Activated naive CD8-positive, alpha-beta T cell treated with anti-CD3 and anti-CD28 coated beads, Interleukin-2, amount 50 U/mL, for 16 hours (primary cell): ENCODE results near the gene RNF208.

Experiments
- DNase-seq: peaks from one replicate; pipeline ENCODE4 v3.0.0-alpha.2; 2020; ENCODE audit warnings: low read depth, low spot score

The RNF208 gene

DNA sequence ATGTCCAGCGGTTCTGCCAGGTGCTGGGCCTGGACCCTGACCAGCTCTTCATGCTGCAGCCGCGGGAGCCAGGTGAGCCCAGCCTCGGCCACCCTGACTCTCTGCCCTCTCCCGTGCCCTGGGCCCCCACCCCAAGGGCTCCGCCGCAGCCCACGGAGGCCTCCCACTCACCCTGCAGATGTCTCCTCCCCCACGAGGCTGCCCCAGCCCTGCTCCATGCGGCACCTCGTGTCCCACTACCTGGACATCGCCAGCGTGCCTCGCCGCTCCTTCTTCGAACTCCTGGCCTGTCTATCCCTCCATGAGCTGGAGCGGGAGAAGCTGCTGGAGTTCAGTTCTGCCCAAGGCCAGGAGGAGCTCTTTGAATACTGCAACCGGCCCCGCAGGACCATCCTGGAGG lies 7.4 kb downstream of the RNF208 start:
- DNase-seq, result no peak

DNA sequence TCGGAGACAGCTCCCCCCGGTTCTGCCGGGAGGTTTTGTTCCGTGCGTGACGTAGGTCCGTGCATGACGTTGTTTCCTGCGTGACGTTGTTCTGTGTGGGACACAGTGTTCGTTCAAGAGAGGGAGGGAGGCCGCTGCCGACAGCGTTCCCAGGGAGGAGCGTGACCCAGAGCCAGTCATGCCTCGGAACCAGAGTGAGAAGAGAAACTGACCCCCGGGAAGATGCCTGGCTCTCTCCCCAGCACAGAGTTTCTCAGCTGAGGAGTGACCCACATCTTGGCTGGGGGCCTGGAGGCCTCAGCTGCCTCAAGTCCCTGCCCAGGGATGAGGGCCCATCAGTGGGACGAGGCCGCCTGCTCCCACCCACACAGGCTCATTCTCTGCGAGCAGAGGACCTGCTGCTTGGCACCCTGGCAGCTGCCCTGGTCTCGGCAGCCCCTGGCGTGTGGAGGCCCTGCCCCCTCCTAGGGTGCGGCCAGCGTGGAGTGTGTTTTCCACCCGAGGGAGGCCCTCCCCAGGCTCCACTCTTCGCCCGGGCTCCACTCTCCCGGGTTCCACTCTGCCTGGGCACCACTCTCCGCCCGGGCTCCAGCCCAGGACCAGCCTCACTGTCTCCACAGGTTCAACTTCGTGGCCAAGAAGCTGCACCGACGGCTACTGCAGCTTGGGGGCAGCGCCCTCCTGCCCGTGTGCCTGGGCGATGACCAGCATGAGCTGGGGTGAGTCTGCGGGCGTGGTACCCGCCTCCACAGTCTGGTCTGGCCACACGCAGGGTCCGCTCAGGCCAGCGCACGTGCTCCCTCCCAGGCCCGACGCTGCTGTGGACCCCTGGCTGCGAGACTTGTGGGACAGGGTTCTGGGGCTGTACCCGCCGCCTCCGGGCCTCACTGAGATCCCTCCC lies 8.6 kb downstream of the RNF208 start:
- DNase-seq, result no peak

- no peak for DNase-seq
These were observed 9.5 kb downstream of the RNF208 start for GRCh38 chr9:137212520-137212919.

- DNase-seq, result no peak
These were observed 10.5 kb downstream of the RNF208 start for GRCh38 chr9:137211532-137211931.

- DNase-seq, result no peak
These were observed 15.4 kb downstream of the RNF208 start for GRCh38 chr9:137206602-137207001.

GRCh38 chr9:137205126-137206069 lies 16.6 kb downstream of the RNF208 start, which contains the start of the genes NDOR1 and TMEM203:
NDOR1 (plus strand) TSS chr9:137205700; CDS start chr9:137205778, 78 bp downstream.
TMEM203 (minus strand) TSS chr9:137205648; CDS start chr9:137205414, 234 bp downstream.
- DNase-seq, result peak; percentile 91

GRCh38 chr9:137204731-137205125 lies 17.3 kb downstream of the RNF208 start:
- DNase-seq, result no peak

- DNase-seq, result no peak
These were observed 19.1 kb downstream of the RNF208 start for GRCh38 chr9:137202966-137203365.

DNA sequence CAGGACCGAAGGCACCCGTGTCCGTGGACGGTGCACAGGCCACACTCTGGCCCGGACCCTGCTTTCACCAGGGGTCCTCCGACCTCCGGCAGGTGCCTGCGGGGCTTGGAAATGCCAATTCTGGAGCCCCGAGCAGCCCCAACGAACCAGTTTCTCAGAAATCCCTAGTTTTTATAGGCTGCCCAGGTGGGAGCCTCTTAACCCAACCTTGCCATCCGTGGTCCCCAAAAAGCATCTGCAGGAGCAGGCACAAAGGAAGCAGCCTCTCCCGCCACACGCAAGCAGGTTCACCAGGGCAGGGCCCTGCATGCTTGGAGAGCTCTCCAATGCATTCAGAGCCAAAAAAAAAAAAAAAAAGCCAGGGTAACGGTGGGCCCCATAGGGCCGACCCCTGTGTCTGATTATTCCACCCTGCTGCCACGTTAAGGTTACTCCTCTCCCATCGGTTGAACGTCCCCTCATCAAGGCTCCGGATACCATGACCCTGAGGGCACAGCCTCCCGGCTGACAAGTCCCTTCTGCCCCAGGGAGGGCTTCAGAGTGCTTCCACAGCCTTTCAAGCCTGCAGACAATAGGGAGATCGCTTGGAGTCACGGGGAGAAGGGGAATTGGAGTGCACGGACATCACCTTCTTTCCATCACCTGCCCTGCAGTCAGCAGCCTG lies 20.7 kb downstream of the RNF208 start:
- no peak for DNase-seq

- DNase-seq, result peak; percentile 99
These were observed 21.5 kb downstream of the RNF208 start, which contains the start of gene TPRN for GRCh38 chr9:137200311-137201204. TPRN (minus strand) TSS chr9:137200741; CDS start chr9:137200711, 30 bp downstream.

- no peak for DNase-seq
These were observed 22.5 kb downstream of the RNF208 start for GRCh38 chr9:137199411-137200121.

DNA sequence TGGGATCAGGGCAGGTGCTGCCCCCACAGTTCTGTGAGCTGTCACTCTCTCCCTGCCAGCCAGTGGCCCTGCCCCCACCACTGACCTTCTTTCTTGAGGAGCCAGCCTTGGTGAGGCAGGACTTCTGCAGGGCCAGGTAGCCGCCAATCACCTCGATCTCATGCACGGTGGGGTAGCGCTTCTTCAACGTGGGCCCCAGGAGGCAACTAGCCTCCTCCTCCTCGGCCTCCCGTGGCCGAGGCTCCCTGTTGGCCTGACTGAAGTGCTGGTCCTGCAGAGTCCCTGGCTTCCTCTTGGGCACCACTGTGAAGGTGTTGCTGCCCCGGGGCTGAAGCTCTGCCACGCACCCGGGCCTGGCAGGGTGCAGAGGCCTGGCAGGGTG lies 23.1 kb downstream of the RNF208 start:
- no peak for DNase-seq

- no peak for DNase-seq
These were observed 23.8 kb downstream of the RNF208 start for GRCh38 chr9:137198051-137198901.

DNA sequence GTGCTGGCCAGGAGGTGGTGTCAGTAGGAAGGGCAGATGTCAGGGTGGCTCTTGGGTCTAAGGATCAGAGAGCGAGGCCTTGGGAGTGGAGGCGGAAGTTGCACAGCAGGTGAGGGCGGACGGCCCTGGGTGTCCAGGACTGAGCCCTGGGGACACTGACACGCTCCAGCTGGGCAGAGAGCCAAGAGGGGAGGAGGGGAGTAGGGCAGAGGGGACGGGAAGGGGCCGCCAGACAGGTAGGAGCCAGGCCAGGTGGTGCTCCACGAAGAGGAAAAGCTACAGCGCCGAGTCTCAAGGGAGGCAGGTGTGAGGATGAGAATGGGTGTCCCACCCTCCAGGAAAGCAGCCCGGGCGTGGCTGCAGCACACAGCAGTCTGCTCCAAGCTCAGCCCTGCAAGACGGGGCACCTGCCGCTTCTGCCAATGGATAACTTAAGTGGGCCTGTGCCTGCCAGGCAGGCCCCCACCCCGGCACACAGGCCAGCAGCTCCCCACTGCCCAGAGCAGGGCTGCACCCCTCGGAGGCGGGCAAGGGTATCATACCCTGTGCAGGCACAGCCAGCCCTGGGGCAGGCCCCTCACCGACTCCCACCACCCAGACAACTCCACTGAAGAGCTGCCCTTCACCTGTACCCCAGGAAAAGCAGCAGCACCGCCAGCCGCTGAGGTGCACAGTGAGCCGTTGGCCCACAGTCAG lies 26.4 kb downstream of the RNF208 start:
- no peak for DNase-seq

GRCh38 chr9:137194909-137195308 lies 27.1 kb downstream of the RNF208 start:
- DNase-seq, result no peak

- no peak for DNase-seq
These were observed 27.7 kb downstream of the RNF208 start for GRCh38 chr9:137194388-137194787.

DNA sequence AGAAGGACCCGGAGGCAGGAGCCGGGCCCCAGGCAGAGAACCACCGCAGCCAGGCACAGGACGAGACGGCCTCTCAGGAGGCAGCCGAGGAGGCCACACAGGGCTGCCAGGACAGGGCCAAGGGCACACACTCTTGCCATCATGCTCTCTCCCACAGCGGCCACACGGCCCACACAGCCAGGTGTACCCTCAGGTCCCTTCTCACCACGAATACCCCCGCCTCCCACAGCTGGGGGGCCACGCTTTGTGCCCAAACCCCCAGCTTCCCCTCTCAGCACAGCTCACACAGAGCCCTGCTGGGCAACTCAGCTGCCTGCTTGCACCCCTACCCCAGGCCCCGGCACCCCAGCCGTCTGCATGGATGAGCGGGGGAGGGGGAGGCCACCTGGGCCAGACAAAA lies 28.3 kb downstream of the RNF208 start:
- DNase-seq, result no peak

DNA sequence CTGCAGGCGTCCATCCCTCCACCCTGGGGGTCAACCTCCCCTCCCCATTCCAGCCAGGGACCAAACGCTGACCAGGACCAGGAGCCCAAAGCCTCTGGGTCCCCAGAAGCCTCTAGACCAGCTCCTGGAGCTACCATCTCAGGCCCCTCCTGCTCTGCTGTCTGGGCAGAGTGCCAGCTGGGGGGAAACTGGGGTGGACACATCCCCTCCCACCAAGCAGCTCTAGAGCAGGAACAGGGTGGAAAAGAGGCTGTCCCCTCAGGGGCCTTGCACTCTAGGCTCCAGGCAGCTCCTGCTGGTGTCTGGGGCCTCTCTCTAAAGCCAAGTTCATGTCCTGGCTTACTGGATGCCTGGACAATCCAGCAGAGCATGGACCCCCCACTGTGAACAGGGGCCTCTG lies 29.2 kb downstream of the RNF208 start:
- no peak for DNase-seq
